Stomach (tissue), 4 donors: ENCODE data around the gene BCOR.

Experiments used
- POLR2A ChIP-seq, 4 donors: fragments of 450-650 bp; IDR thresholded peaks; one replicate each; pipeline ENCODE4 v1.6.1; 2016; ENCODE audit warnings: antibody characterized with exemption in 4 of 4, control low read depth in 2 of 4, mild to moderate bottlenecking in 1 of 4, moderate library complexity in 1 of 4
- POLR2AphosphoS5 ChIP-seq, 3 donors: sonication (generic); formaldehyde crosslinking; IDR thresholded peaks; one replicate each; pipeline ENCODE4 v1.6.1; 2016; ENCODE audit warnings: antibody characterized with exemption in 3 of 3
- TF ChIP-seq, protein P1 (sequence below), 7 experiments: fragments of 450-650 bp in 4 of 7; fragments of 200-600 bp in 3 of 7; sonication (generic) in 3 of 7; IDR thresholded peaks; one replicate each; pipeline ENCODE4 v1.5.1; 2016 to 2019; ENCODE audit warnings: antibody characterized with exemption in 7 of 7, control low read depth in 2 of 7, mild to moderate bottlenecking in 1 of 7

DNA sequence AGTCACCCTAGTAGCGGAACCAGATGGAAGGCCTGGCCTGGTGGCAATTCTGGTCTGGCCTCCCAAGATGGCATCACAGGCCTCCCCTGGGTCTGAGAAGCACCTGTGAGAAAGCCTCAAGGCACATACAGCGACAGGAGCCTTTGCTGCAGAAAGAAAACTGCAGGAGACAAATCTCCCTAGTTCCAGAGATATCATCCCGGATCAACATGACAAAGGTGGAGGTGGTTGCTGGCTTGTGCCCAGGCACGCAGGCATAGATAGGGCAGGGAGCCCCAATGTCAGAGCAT lies 93.6 kb downstream of the BCOR start:
- TF ChIP-seq, protein P1, sequence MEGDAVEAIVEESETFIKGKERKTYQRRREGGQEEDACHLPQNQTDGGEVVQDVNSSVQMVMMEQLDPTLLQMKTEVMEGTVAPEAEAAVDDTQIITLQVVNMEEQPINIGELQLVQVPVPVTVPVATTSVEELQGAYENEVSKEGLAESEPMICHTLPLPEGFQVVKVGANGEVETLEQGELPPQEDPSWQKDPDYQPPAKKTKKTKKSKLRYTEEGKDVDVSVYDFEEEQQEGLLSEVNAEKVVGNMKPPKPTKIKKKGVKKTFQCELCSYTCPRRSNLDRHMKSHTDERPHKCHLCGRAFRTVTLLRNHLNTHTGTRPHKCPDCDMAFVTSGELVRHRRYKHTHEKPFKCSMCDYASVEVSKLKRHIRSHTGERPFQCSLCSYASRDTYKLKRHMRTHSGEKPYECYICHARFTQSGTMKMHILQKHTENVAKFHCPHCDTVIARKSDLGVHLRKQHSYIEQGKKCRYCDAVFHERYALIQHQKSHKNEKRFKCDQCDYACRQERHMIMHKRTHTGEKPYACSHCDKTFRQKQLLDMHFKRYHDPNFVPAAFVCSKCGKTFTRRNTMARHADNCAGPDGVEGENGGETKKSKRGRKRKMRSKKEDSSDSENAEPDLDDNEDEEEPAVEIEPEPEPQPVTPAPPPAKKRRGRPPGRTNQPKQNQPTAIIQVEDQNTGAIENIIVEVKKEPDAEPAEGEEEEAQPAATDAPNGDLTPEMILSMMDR (IDR thresholded peaks at IDR 0.05) = no peak
- TF ChIP-seq POLR2AphosphoS5 (IDR thresholded peaks at IDR 0.05) = no peak
- no peak for TF ChIP-seq POLR2A (IDR thresholded peaks at IDR 0.05)
